Transverse colon (tissue), 4 donors: ENCODE measurements around the gene PPP1R3G. TPM values are rescaled to one million over a fixed set of nuclear protein-coding genes. Genes with fewer than 3 reads are reported as not detected.

ENCODE experiments used
- DNase-seq: peaks from one replicate; pipeline ENCODE4 v3.0.0-alpha.2; 2019
- H3K27ac ChIP-seq, 4 donors: fragments of 200-600 bp; sonication (generic); 2 replicates each; pipeline ENCODE4 v1.5.1; 2016 to 2018; ENCODE audit warnings: inconsistent platforms in 4 of 4
- H3K27me3 ChIP-seq: fragments of 200-600 bp; sonication (generic); 2 replicates; pipeline ENCODE4 v1.5.1; 2017; ENCODE audit warnings: inconsistent platforms
- H3K36me3 ChIP-seq, 4 donors: fragments of 200-600 bp; sonication (generic); 2 replicates each; pipeline ENCODE4 v1.5.1; 2017 to 2019; ENCODE audit warnings: inconsistent platforms in 4 of 4
- H3K4me1 ChIP-seq, 4 donors: fragments of 200-600 bp; sonication (generic); 2 replicates each; pipeline ENCODE4 v1.5.1; 2017 to 2020; ENCODE audit warnings: inconsistent platforms in 4 of 4
- H3K4me3 ChIP-seq, 4 donors: fragments of 200-600 bp; sonication (generic); 1 replicate in 1 of 4; 2 replicates in 3 of 4; pipeline versions ENCODE4 v1.5.1 to v1.6.1; 2017 to 2019; ENCODE audit warnings: inconsistent platforms in 4 of 4
- H3K9me3 ChIP-seq, 2 donors: fragments of 200-600 bp; sonication (generic); 2 replicates each; pipeline ENCODE4 v1.5.1; 2017 to 2019; ENCODE audit warnings: inconsistent platforms in 2 of 2
- CTCF ChIP-seq, 5 experiments: fragments of 200-600 bp in 3 of 5; fragments of 450-650 bp in 2 of 5; sonication (generic) in 3 of 5; IDR thresholded peaks; 1 replicate in 2 of 5; 2 replicates in 3 of 5; pipeline ENCODE4 v1.5.1; 2016 to 2017; ENCODE audit warnings: antibody characterized with exemption in 5 of 5, inconsistent platforms in 3 of 5, mild to moderate bottlenecking in 2 of 5, moderate library complexity in 1 of 5
- EP300 ChIP-seq: sonication (generic); formaldehyde crosslinking; IDR thresholded peaks from one replicate; pipeline ENCODE4 v1.6.1; 2017; ENCODE audit warnings: antibody characterized with exemption, low read depth
- POLR2A ChIP-seq: fragments of 450-650 bp; IDR thresholded peaks from one replicate; pipeline ENCODE4 v1.6.1; 2016; ENCODE audit warnings: antibody characterized with exemption, mild to moderate bottlenecking, moderate library complexity
- POLR2AphosphoS5 ChIP-seq, 3 donors: sonication (generic); formaldehyde crosslinking; IDR thresholded peaks; one replicate each; pipeline ENCODE4 v1.6.1; 2016; ENCODE audit warnings: antibody characterized with exemption in 3 of 3
- WGBS, 2 donors: methylation state at CpG; one replicate each; pipeline ENCODE4 v1.1.5; 2018; ENCODE audit warnings: low coverage in 1 of 2; 5-methylcytosine and 5-hydroxymethylcytosine counted together
- in situ Hi-C, 4 donors: fragments of 200-750 bp; cut with MboI; loops; one replicate each; pipeline versions ENCODE4 v1.15.0 to v1.15.1; 2017; ENCODE audit warnings: low sequenced_read_pairs in 3 of 4, low pct_ligation_motif_present in 1 of 4, low pct_unique_long_range_greater_than_20kb in 1 of 4
- intact Hi-C: fragments of 100-400 bp; cut with DNase I; formaldehyde crosslinking; loops from one replicate; pipeline ENCODE4 v1.15.1; 2023; ENCODE audit warnings: low total_unique reads
- total RNA-seq, 4 donors: library from RNA; depleted of rRNA; stranded (reverse); fragments of >200 nt; gene quantifications; one replicate each; pipeline ENCODE4 v1.1.0, GENCODE V29; 2016

PPP1R3G gene
- total RNA-seq, 4 donors from 2014 or later, result 0.40 to 1.2 (median 0.95) TPM; not detected in 1

- H3K4me3 ChIP-seq, result no peak overlapping the region
- in situ Hi-C loops (no loop called here), intact Hi-C loops (no loop called here)
- WGBS, 2 donors, result 77 to 79% methylated on average over 3 of the region's 3 CpGs
- no peak for DNase-seq
- TF ChIP-seq POLR2A (no peak), CTCF (IDR thresholded peaks at IDR 0.05) (no peak), POLR2AphosphoS5 (IDR thresholded peaks at IDR 0.05) (no peak), EP300 (no peak)
- H3K36me3 ChIP-seq, result no peaks in the 10 kb centered on the region
- no peaks in the 10 kb centered on the region for H3K9me3 ChIP-seq
- peaks cover 5 to 26% (median 21%) of the 10 kb centered on the region in 4 donors for H3K4me1 ChIP-seq
- peaks cover 5% of the 10 kb centered on the region for H3K27me3 ChIP-seq
- no peak overlapping the region for H3K27ac ChIP-seq
Observed at GRCh38 chr6:5088780-5089179, 3.6 kb downstream of the PPP1R3G start.

- in situ Hi-C loops (no loop called here), intact Hi-C loops (no loop called here)
- DNase-seq, result no peak
- 53 to 57% methylated on average over 5 of the region's 5 CpGs for WGBS, 2 donors
- Histone ChIP-seq H3K27me3 (peaks cover 5% of the 10 kb centered on the region), H3K4me1 (peaks cover 5 to 22% (median 18%) of the 10 kb centered on the region in 4 donors), H3K36me3 (no peaks in the 10 kb centered on the region), H3K4me3 (no peak overlapping the region), H3K27ac (no peak overlapping the region), H3K9me3 (no peaks in the 10 kb centered on the region)
- no peak for TF ChIP-seq POLR2AphosphoS5 (IDR thresholded peaks at IDR 0.05)
- no peak for TF ChIP-seq POLR2A
Observed at GRCh38 chr6:5089481-5090438, 4.6 kb downstream of the PPP1R3G start.

GRCh38 chr6:5090603-5091002, 5.5 kb downstream of the PPP1R3G start:
- H3K36me3 ChIP-seq, result no peaks in the 10 kb centered on the region
- peaks cover 5% of the 10 kb centered on the region for H3K27me3 ChIP-seq
- WGBS, 2 donors, result 60 to 72% methylated on average over 2 to 6 of the region's 7 CpGs
- TF ChIP-seq CTCF (IDR thresholded peaks at IDR 0.05), result no peak
- no peak for TF ChIP-seq EP300
- TF ChIP-seq POLR2A, result no peak
- no peak for TF ChIP-seq POLR2AphosphoS5 (IDR thresholded peaks at IDR 0.05)
- H3K4me3 ChIP-seq, result no peak overlapping the region
- DNase-seq, result no peak
- intact Hi-C loops, result no loop called here
- no peaks in the 10 kb centered on the region for H3K9me3 ChIP-seq
- in situ Hi-C loops, result no loop called here
- peaks cover 5 to 21% (median 13%) of the 10 kb centered on the region in 4 donors for H3K4me1 ChIP-seq
- no peak overlapping the region for H3K27ac ChIP-seq

- TF ChIP-seq EP300 (no peak), POLR2AphosphoS5 (IDR thresholded peaks at IDR 0.05) (no peak), POLR2A (no peak), CTCF (IDR thresholded peaks at IDR 0.05) (no peak)
- no peak overlapping the region for H3K27ac ChIP-seq
- no peak for DNase-seq
- H3K4me3 ChIP-seq, result no peak overlapping the region
- intact Hi-C loops (no loop called here), in situ Hi-C loops (no loop called here)
- H3K27me3 ChIP-seq, result no peaks in the 10 kb centered on the region
- H3K4me1 ChIP-seq, result peaks cover under 1 to 13% (median 5%) of the 10 kb centered on the region in 4 donors
- WGBS, 2 donors, result 79 to 80% methylated on average over 5 to 10 of the region's 10 CpGs
- H3K36me3 ChIP-seq, result no peaks in the 10 kb centered on the region
- no peaks in the 10 kb centered on the region for H3K9me3 ChIP-seq
Observed at GRCh38 chr6:5091210-5092069, 6.3 kb downstream of the PPP1R3G start.
